K562 (cell line): ENCODE measurements around the gene RORC. TPM values are rescaled to one million over a fixed set of nuclear protein-coding genes. Genes with fewer than 3 reads are reported as not detected.

Experiments used
- ATAC-seq: fragments of 200-7000 bp; cut with Tn5 transposase; 3 replicates; pipeline ENCODE4 v1.9.1; 2020; ENCODE audit warnings: moderate library complexity
- BruUV-seq: library from RNA; stranded (reverse); fragments of 400-500 nt; replicated peaks from 2 replicates; lab custom pipeline; 2021; lab: Mats Ljungman, UMichigan
- CTCF ChIA-PET: fragments of 300-600 bp; formaldehyde crosslinking; extraction: SDS; loops from one replicate; lab custom pipeline; 2021; ENCODE audit warnings: low intra/inter-chr PET ratio; lab: Yijun Ruan, JAX
- POLR2A ChIA-PET: fragments of 300-600, 350-650 bp; sonication (Branson Sonifier 250); formaldehyde crosslinking; extraction: SDS; loops from one replicate; lab custom pipeline; 2021; ENCODE audit warnings: antibody characterized with exemption, inconsistent platforms; lab: Yijun Ruan, JAX
- DNase-seq, 4 experiments: peaks; one replicate each; pipeline versions ENCODE4 v3.0.0 to v3.0.0-alpha.2; 2011 to 2018; ENCODE audit warnings: low spot score in 3 of 4, mixed read lengths in 3 of 4; ENCODE audit errors: extremely low read depth in 1 of 4
- FAIRE-seq: peaks from 2 replicates; lab custom pipeline; 2011; peaks lifted over from hg19 to GRCh38; lab: Jason Lieb, UNC
- H2AFZ ChIP-seq: 2 replicates; pipeline ENCODE4 v1.6.0; 2011; ENCODE audit warnings: low read depth, low read length, control low read depth, inconsistent platforms
- H3K27ac ChIP-seq: fragments of 200-600 bp; 3 replicates; pipeline ENCODE4 v1.8.0; 2011; ENCODE audit warnings: low read depth, mild to moderate bottlenecking, control low read depth, inconsistent platforms, low read length, moderate library complexity, mixed read lengths; ENCODE audit errors: extremely low read depth
- H3K27me3 ChIP-seq, 2 experiments: fragments of 300-600 bp in 1 of 2; 2 replicates in 1 of 2; 3 replicates in 1 of 2; pipeline versions ENCODE4 v1.6.0 to v1.8.0; 2011; ENCODE audit warnings: inconsistent platforms in 2 of 2, low read length in 2 of 2, mild to moderate bottlenecking in 1 of 2, mixed read lengths in 1 of 2, moderate library complexity in 1 of 2; ENCODE audit not compliant: control insufficient read depth in 2 of 2, insufficient read depth in 2 of 2
- H3K36me3 ChIP-seq: fragments of 300-600 bp; 3 replicates; pipeline ENCODE4 v1.8.0; 2011; ENCODE audit warnings: mild to moderate bottlenecking, low read length, inconsistent platforms; ENCODE audit not compliant: control insufficient read depth, insufficient read depth
- H3K4me1 ChIP-seq, 2 experiments: fragments of 200-600 bp in 1 of 2; replicated peaks in 1 of 2; 2 replicates in 1 of 2; 3 replicates in 1 of 2; pipeline versions ENCODE4 v1.5.1 to v1.8.0; 2011; ENCODE audit warnings: inconsistent platforms in 2 of 2, low read length in 2 of 2, mild to moderate bottlenecking in 1 of 2, mixed read lengths in 1 of 2, moderate library complexity in 1 of 2; ENCODE audit not compliant: control insufficient read depth in 2 of 2, insufficient read depth in 2 of 2
- H3K4me2 ChIP-seq: 2 replicates; pipeline ENCODE4 v1.6.1; 2011; ENCODE audit warnings: low read length, control low read depth, inconsistent platforms, mixed read lengths; ENCODE audit not compliant: insufficient read depth
- H3K4me3 ChIP-seq: fragments of 200-600 bp; sonication (generic), shearing (Covaris generic); 2 replicates; pipeline ENCODE4 v1.5.1; 2016; ENCODE audit warnings: control low read depth, inconsistent platforms
- H3K79me2 ChIP-seq: fragments of 200-600 bp; 3 replicates; pipeline ENCODE4 v1.8.0; 2011; ENCODE audit warnings: low read length, inconsistent platforms; ENCODE audit not compliant: control insufficient read depth, insufficient read depth
- H3K9ac ChIP-seq, 2 experiments: 2 replicates each; pipeline versions ENCODE4 v1.6.0 to v1.6.1; 2011; ENCODE audit warnings: low read depth in 2 of 2, low read length in 2 of 2, control low read depth in 1 of 2, inconsistent platforms in 1 of 2, mild to moderate bottlenecking in 1 of 2, mixed read lengths in 1 of 2; ENCODE audit not compliant: insufficient read depth in 1 of 2
- H3K9me1 ChIP-seq: one replicate; pipeline ENCODE4 v1.6.0; 2011; ENCODE audit warnings: inconsistent platforms, mild to moderate bottlenecking, low read length, moderate library complexity; ENCODE audit not compliant: control insufficient read depth, insufficient read depth
- H3K9me3 ChIP-seq: replicated peaks from 2 replicates; pipeline ENCODE4 v1.5.1; 2011; ENCODE audit warnings: low read depth, low read length, inconsistent platforms; ENCODE audit not compliant: control insufficient read depth, insufficient read depth
- H4K20me1 ChIP-seq: replicated peaks from 2 replicates; pipeline ENCODE4 v1.6.1; 2011; ENCODE audit warnings: low read length, inconsistent platforms, mixed read lengths; ENCODE audit not compliant: control insufficient read depth, insufficient read depth
- CBX8 ChIP-seq: fragments of 200-600 bp; sonication (generic); IDR thresholded peaks from 2 replicates; pipeline ENCODE4 v1.6.1; 2012; ENCODE audit warnings: borderline replicate concordance, mixed run types, low read depth, mild to moderate bottlenecking, moderate library complexity, mixed read lengths, low read length, control low read depth, inconsistent platforms; ENCODE audit not compliant: poor library complexity, severe bottlenecking; ENCODE audit errors: extremely low read depth
- MBD2 ChIP-seq: sonication (generic); IDR thresholded peaks from 2 replicates; pipeline ENCODE4 v1.6.1; 2016; ENCODE audit warnings: low read depth, borderline replicate concordance
- POLR2A ChIP-seq: fragments of 450-650 bp; conservative IDR thresholded peaks from 2 replicates; pipeline ENCODE4 v1.6.1; 2016
- ZNF277 ChIP-seq: fragments of 250-450 bp; sonication (Bioruptor Pico); IDR thresholded peaks from 2 replicates; pipeline ENCODE4 v1.8.0; 2022; ENCODE audit warnings: inconsistent platforms, mild to moderate bottlenecking, moderate library complexity, borderline replicate concordance
- ZNF551 ChIP-seq: fragments of 250-450 bp; sonication (Bioruptor Pico); IDR thresholded peaks from 2 replicates; pipeline ENCODE4 v1.5.0; 2021; ENCODE audit warnings: mild to moderate bottlenecking, moderate library complexity
- ZNF668 ChIP-seq: fragments of 250-450 bp; sonication (Bioruptor Pico); IDR thresholded peaks from 2 replicates; pipeline ENCODE4 v1.8.0; 2022; ENCODE audit warnings: mild to moderate bottlenecking, inconsistent platforms
- WGBS: fragments of 100-300 bp; shearing (Covaris generic); methylation state at CpG from one replicate; pipeline ENCODE4 v1.1.6; 2016; ENCODE audit warnings: low coverage, mixed read lengths; ENCODE audit not compliant: insufficient coverage; ENCODE audit errors: missing lambda C conversion rate; 5-methylcytosine and 5-hydroxymethylcytosine counted together
- in situ Hi-C: fragments of 300-500 bp; cut with MboI; formaldehyde crosslinking; loops from 4 replicates; pipeline ENCODE4 v1.15.0; 2018; ENCODE audit warnings: inconsistent platforms, mixed read lengths
- intact Hi-C: fragments of 100-400 bp; cut with micrococcal nuclease; formaldehyde crosslinking; loops from 2 replicates; pipeline ENCODE4 v1.14.2; 2022
- polyA plus RNA-seq, 8 experiments: library from polyadenylated mRNA; depleted of rRNA in 4 of 8; stranded (reverse) in 5 of 8; unstranded in 3 of 8; fragments of >200 nt; fragmentation: Nextera tagmentation in 2 of 8; fragmentation: Illumina TruSeq in 1 of 8; extraction: Ambion mirVana in 2 of 8; extraction: Trizol in 1 of 8; gene quantifications; 2 replicates each; pipeline versions ENCODE4 v1.2.1 to v1.2.3, GENCODE V29; 2011 to 2014; ENCODE audit warnings: inconsistent platforms in 1 of 8, missing spikeins in 1 of 8
- total RNA-seq, 7 experiments: library from RNA; depleted of rRNA in 6 of 7; stranded (reverse); fragments of >200 nt in 6 of 7; fragmentation: Illumina TruSeq in 2 of 7; extraction: Trizol in 2 of 7; gene quantifications; 2 replicates each; pipeline versions ENCODE4 v1.2.1 to v1.2.3, GENCODE V29; 2011 to 2021; ENCODE audit warnings: low replicate concordance in 1 of 7

The RORC gene
- total and polyA plus RNA-seq, 9 of the 15 experiments (the other 6 are each of a cell fraction or from before 2014, with no cell fraction given), result not detected

DNA sequence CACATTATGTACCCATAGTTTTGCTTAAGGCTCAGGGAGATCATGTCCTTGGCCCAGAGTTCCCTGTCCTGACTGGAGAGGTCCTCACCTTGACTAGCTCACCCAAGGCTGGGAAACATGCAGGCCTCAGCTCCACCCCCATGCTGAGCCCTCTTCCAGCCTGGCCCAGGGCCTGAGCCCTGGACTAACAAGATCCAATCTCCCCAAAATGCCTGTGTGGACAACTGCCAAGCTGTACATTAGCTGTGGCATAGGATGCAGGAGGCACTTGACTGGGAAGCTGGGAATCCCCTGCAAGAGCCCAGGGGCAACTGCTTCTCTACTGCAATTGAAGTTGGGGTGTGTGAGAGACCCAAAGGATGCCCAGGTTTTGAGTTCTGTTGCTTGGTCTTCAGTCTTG lies 28.4 kb downstream of the RORC start (continued):
- TF ChIP-seq CBX8, result no peak

GRCh38 chr1:151802372-151802771 lies 29.2 kb downstream of the RORC start:
- Histone ChIP-seq H3K4me3 (no peak overlapping the region), H3K27ac (no peak overlapping the region), H3K4me1 (peaks cover 0 to 8% of the 10 kb centered on the region in 2 experiments; a peak in 1 of 5 replicates), H3K9me3 (no peaks in the 10 kb centered on the region), H3K9ac (peak overlapping the region in 1 of 2 experiments; percentile 46; a peak in 1 of 4 replicates), H3K27me3 (peaks cover 59 to 90% of the 10 kb centered on the region in 2 experiments), H4K20me1 (peaks cover 19% of the 10 kb centered on the region), H3K4me2 (no peak overlapping the region), H2AFZ (no peak overlapping the region), H3K9me1 (no peaks in the 10 kb centered on the region), H3K36me3 (no peaks in the 10 kb centered on the region), H3K79me2 (no peaks in the 10 kb centered on the region)
- no peak for FAIRE-seq
- no TSS peak for BruUV-seq
- ATAC-seq, result no peak
- CTCF ChIA-PET, result no interaction called here
- POLR2A ChIA-PET, result interaction anchor here (0.5 to 1.8 kb wide), 7 partner anchors 12 to 90 kb away, joined by 3 to 9 read pairs (median 3); partner anchors contain the start of gene TDRKH
- in situ Hi-C loops (no loop called here), intact Hi-C loops (no loop called here)
- no peak for TF ChIP-seq ZNF551
- TF ChIP-seq MBD2, result no peak
- TF ChIP-seq POLR2A, result no peak
- no peak for TF ChIP-seq ZNF277 (CRISPR knock-in tag)
- TF ChIP-seq ZNF668 (CRISPR knock-in tag), result no peak
- 3% methylated on average over 5 of the region's 5 CpGs for WGBS
- no peak for DNase-seq
